Measurements from ENCODE around the gene IQCF2.
"Not testable (repeated sequence)": the region's sequence is repeated elsewhere in the genome, so short reads cannot be mapped to it uniquely, and the experiment has no call there.

IQCF2 gene

GRCh38 chr3:51876186-51876585, 14.8 kb downstream of the IQCF2 start:
- FAIRE-seq: no peak
- DNase-seq (ENCODE audit: low spot score): no peak

GRCh38 chr3:51879937-51880336, 18.5 kb downstream of the IQCF2 start:
- DNase-seq (ENCODE audit: low spot score): no peak
- no peak for FAIRE-seq

- no peak for FAIRE-seq
- DNase-seq (ENCODE audit: low spot score): no peak
These were observed 25.0 kb downstream of the IQCF2 start for GRCh38 chr3:51886447-51886846.

GRCh38 chr3:51887620-51888019, 26.2 kb downstream of the IQCF2 start:
- no peak for DNase-seq (ENCODE audit: low spot score)
- FAIRE-seq: no peak

- FAIRE-seq (no peak), DNase-seq (ENCODE audit: low spot score) (no peak)
These were observed 27.2 kb downstream of the IQCF2 start for GRCh38 chr3:51888463-51889105.

GRCh38 chr3:51891242-51892039, 30.0 kb downstream of the IQCF2 start:
- no peak for DNase-seq (ENCODE audit: low spot score)
- no peak for FAIRE-seq

- no peak for FAIRE-seq
These were observed 33.0 kb downstream of the IQCF2 start for GRCh38 chr3:51894391-51894790.

GRCh38 chr3:51894939-51895338, 33.5 kb downstream of the IQCF2 start:
- DNase-seq (ENCODE audit: low spot score) (no peak), FAIRE-seq (no peak)

More at GRCh38 chr3:51894391-51894790, 33.0 kb downstream of the IQCF2 start:
- DNase-seq (ENCODE audit: low spot score): no peak

- no peak for DNase-seq (ENCODE audit: low spot score)
- no peak for FAIRE-seq
These were observed 35.3 kb downstream of the IQCF2 start for GRCh38 chr3:51896607-51897305.

- FAIRE-seq (no peak), DNase-seq (ENCODE audit: low spot score) (no peak)
These were observed 36.0 kb downstream of the IQCF2 start for GRCh38 chr3:51897391-51897790.

- not testable (repeated sequence) for FAIRE-seq; DNase-seq (ENCODE audit: low spot score)
These were observed 38.6 kb downstream of the IQCF2 start for GRCh38 chr3:51900043-51900442.

- FAIRE-seq: peak; percentile 79
- DNase-seq (ENCODE audit: low spot score): peak; percentile 63
These were observed 40.9 kb downstream of the IQCF2 start for GRCh38 chr3:51902361-51902760.

GRCh38 chr3:51904034-51904823, 42.8 kb downstream of the IQCF2 start:
- no peak for FAIRE-seq
- no peak for DNase-seq (ENCODE audit: low spot score)

- no peak for FAIRE-seq
- no peak for DNase-seq (ENCODE audit: low spot score)
These were observed 46.6 kb downstream of the IQCF2 start for GRCh38 chr3:51908026-51908425.

Data from RCC 7860 (cell line).